HepG2 (cell line): ENCODE results near the gene MBTPS1. TPM values are rescaled to one million over a fixed set of nuclear protein-coding genes. Genes with fewer than 3 reads are reported as not detected.

Experiments used
- ATAC-seq: fragments of 200-7000 bp; cut with Tn5 transposase; 3 replicates; pipeline ENCODE4 v1.9.1; 2020; ENCODE audit warnings: mild to moderate bottlenecking, moderate library complexity
- BruUV-seq: library from RNA; stranded (reverse); fragments of 400-500 nt; replicated peaks from 2 replicates; lab custom pipeline; 2021; lab: Mats Ljungman, UMichigan
- CTCF ChIA-PET: fragments of 300-600 bp; formaldehyde crosslinking; extraction: SDS; loops from one replicate; lab custom pipeline; 2021; ENCODE audit warnings: low total read pairs, inconsistent platforms, low intra/inter-chr PET ratio; lab: Yijun Ruan, JAX
- POLR2A ChIA-PET: fragments of 350-600 bp; sonication (Branson Sonifier 250); formaldehyde crosslinking; loops from one replicate; lab custom pipeline; 2020; ENCODE audit warnings: antibody characterized with exemption, inconsistent platforms; lab: Yijun Ruan, JAX
- DNase-seq: peaks from one replicate; pipeline ENCODE4 v3.0.0-alpha.2; 2015; ENCODE audit warnings: low spot score
- FAIRE-seq: peaks from 3 replicates; lab custom pipeline; 2011; peaks lifted over from hg19 to GRCh38; lab: Jason Lieb, UNC
- H2AFZ ChIP-seq: one replicate; pipeline ENCODE4 v1.6.1; 2011; ENCODE audit warnings: low read length, inconsistent platforms
- H3K27ac ChIP-seq: fragments of 300-600 bp; 3 replicates; pipeline ENCODE4 v1.8.0; 2011; ENCODE audit warnings: mixed run types, mild to moderate bottlenecking, mixed read lengths, low read length, inconsistent platforms; ENCODE audit not compliant: insufficient read depth; ENCODE audit errors: extremely low read length
- H3K27me3 ChIP-seq, 2 experiments: fragments of 200-600 bp in 1 of 2; 2 replicates in 1 of 2; 3 replicates in 1 of 2; pipeline versions ENCODE4 v1.6.0 to v1.8.0; 2011; ENCODE audit warnings: low read length in 2 of 2, mild to moderate bottlenecking in 2 of 2, moderate library complexity in 2 of 2, inconsistent platforms in 1 of 2; ENCODE audit not compliant: insufficient read depth in 2 of 2, control insufficient read depth in 1 of 2
- H3K36me3 ChIP-seq, 2 experiments: fragments of 200-600 bp in 1 of 2; replicated peaks in 1 of 2; 2 replicates in 1 of 2; 3 replicates in 1 of 2; pipeline versions ENCODE4 v1.5.1 to v1.8.0; 2011; ENCODE audit warnings: low read length in 2 of 2, inconsistent platforms in 1 of 2; ENCODE audit not compliant: insufficient read depth in 2 of 2, control insufficient read depth in 1 of 2
- H3K4me1 ChIP-seq: 2 replicates; pipeline ENCODE4 v1.5.1; 2012; ENCODE audit warnings: low read length, inconsistent platforms; ENCODE audit not compliant: insufficient read depth
- H3K4me2 ChIP-seq: 2 replicates; pipeline ENCODE4 v1.6.0; 2011; ENCODE audit warnings: low read depth, low read length, inconsistent platforms
- H3K4me3 ChIP-seq, 3 experiments: fragments of 200-600 bp in 1 of 3; sonication (generic), shearing (Covaris generic) in 1 of 3; replicated peaks in 1 of 3; 2 replicates each; pipeline ENCODE4 v1.5.1; 2011 to 2016; ENCODE audit warnings: low read length in 3 of 3, inconsistent platforms in 2 of 3, low read depth in 2 of 3, mild to moderate bottlenecking in 2 of 3, control low read depth in 1 of 3, mixed read lengths in 1 of 3; ENCODE audit not compliant: insufficient read depth in 1 of 3
- H3K79me2 ChIP-seq: one replicate; pipeline ENCODE4 v1.6.1; 2011; ENCODE audit warnings: low read length, inconsistent platforms; ENCODE audit not compliant: insufficient read depth
- H3K9ac ChIP-seq: 2 replicates; pipeline ENCODE4 v1.6.0; 2011; ENCODE audit warnings: mild to moderate bottlenecking, low read depth, low read length, inconsistent platforms; ENCODE audit not compliant: insufficient read depth
- H3K9me3 ChIP-seq: 2 replicates; pipeline ENCODE4 v1.5.1; 2012; ENCODE audit warnings: mild to moderate bottlenecking, low read length
- H4K20me1 ChIP-seq: 2 replicates; pipeline ENCODE4 v1.6.0; 2011; ENCODE audit warnings: inconsistent platforms, mild to moderate bottlenecking, low read length, moderate library complexity; ENCODE audit not compliant: insufficient read depth
- AGO2 ChIP-seq: fragments of 200-400 bp; formaldehyde crosslinking; optimal IDR thresholded peaks from 2 replicates; pipeline ENCODE3; 2017; ENCODE audit warnings: mild to moderate bottlenecking, low read depth, low read length, moderate library complexity
- RBM22 ChIP-seq: fragments of 200-400 bp; formaldehyde crosslinking; optimal IDR thresholded peaks from 2 replicates; pipeline ENCODE3; 2017; ENCODE audit warnings: mild to moderate bottlenecking, low read length, moderate library complexity
- RCOR2 ChIP-seq: IDR thresholded peaks from 2 replicates; pipeline ENCODE4 v1.6.1; 2016; ENCODE audit warnings: missing biosample characterization, missing genetic modification reagents
- WGBS: methylation state at CpG from one replicate; pipeline ENCODE4 v1.1.6; 2017; ENCODE audit warnings: low lambda C conversion rate; 5-methylcytosine and 5-hydroxymethylcytosine counted together
- in situ Hi-C: cut with HindIII; loops from 2 replicates; pipeline ENCODE4 v1.10.0; 2017; ENCODE audit warnings: low pct_unique_long_range_greater_than_20kb; ENCODE audit not compliant: extremely low pct_ligation_motif_present
- intact Hi-C: fragments of 100-400 bp; cut with micrococcal nuclease; formaldehyde crosslinking; loops from one replicate; pipeline ENCODE4 v1.10.0; 2022; ENCODE audit not compliant: unreplicated experiment
- polyA plus RNA-seq, 8 experiments: library from polyadenylated mRNA; depleted of rRNA in 3 of 8; stranded (reverse) in 7 of 8; unstranded in 1 of 8; fragments of >200 nt; fragmentation: Illumina TruSeq in 4 of 8; extraction: Trizol in 4 of 8; gene quantifications; 2 replicates each; pipeline versions ENCODE4 v1.2.1 to v1.2.3, GENCODE V29; 2011 to 2016; ENCODE audit warnings: low read depth in 4 of 8, missing spikeins in 1 of 8, mixed read lengths in 1 of 8; ENCODE audit not compliant: insufficient read depth in 1 of 8
- total RNA-seq, 5 experiments: library from RNA; depleted of rRNA; stranded (reverse); fragments of >200 nt; fragmentation: Illumina TruSeq; extraction: Trizol; gene quantifications; 2 replicates each; pipeline ENCODE4 v1.2.3, GENCODE V29; 2016; ENCODE audit warnings: low read depth in 1 of 5
- TF ChIP-seq, protein P1 (sequence below): sonication (generic); formaldehyde crosslinking; IDR thresholded peaks from 2 replicates; pipeline ENCODE4 v1.5.0; 2020; ENCODE audit warnings: mild to moderate bottlenecking, missing genetic modification reagents

Gene MBTPS1
- total and polyA plus RNA-seq, 2 of the 13 experiments (the other 11 are each of a cell fraction or from before 2014, with no cell fraction given): 56.7 to 91.3 TPM

DNA sequence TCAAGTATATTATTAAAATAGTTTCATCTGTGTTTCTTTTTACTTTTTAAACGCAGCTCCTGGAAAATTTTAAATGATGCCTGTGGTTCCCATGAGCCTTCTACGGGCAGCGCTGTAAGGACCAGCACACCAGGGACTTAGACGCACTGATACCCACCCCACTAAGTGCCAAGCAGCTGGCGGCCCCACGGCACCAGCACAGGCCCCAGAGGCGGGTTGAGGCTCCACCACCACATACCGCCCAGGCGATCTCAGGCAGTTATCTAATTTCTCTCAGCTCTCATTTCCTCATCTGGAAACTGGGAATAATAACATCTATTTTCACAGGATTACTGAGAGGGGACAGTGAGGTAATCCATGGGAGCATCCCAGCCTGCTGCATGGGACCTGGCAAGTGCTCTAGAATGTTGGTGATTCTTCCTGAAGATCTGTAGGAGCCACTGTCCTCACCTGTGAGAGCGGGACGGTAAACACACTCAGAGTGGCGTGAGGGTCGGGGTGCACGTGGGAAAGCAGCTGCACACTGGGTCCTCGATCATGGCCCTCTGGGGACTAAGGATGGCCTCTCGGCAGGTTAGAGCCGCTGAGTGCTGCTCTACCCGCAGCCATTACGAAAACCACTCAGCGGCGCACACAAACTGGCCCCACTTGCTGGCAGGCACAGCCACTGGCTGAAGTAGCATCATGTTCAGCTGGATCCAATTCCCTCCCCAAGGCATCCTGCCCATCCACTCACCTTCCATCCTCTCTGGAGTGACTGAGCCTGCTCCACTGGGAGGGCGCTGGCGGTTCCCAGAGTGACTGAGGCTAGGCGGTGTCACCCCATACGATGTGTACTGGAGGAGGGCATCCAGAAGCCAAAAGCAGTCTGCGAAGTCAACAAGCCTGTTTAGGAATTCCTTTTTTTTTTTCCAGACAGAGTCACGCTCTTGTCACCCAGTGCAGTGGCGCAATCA, 56.5 kb downstream of the MBTPS1 start:
- DNase-seq (no peak), ATAC-seq (no peak)
- H3K27me3 ChIP-seq: no peaks in the 10 kb centered on the region
- H3K36me3 ChIP-seq: peaks cover 46 to 93% of the 10 kb centered on the region in 2 experiments
- POLR2A ChIA-PET: no interaction called here
- BruUV-seq: no TSS peak
- no peak overlapping the region for H3K27ac ChIP-seq
- no peaks in the 10 kb centered on the region for H3K79me2 ChIP-seq
- H3K4me2 ChIP-seq: no peak overlapping the region
- no peaks in the 10 kb centered on the region for H3K9me3 ChIP-seq
- intact Hi-C loops: no loop called here
- no peak overlapping the region for H3K4me3 ChIP-seq
- WGBS: 97% methylated on average over 28 of the region's 28 CpGs
- peak; percentile 56 for TF ChIP-seq AGO2
- TF ChIP-seq, protein P1, sequence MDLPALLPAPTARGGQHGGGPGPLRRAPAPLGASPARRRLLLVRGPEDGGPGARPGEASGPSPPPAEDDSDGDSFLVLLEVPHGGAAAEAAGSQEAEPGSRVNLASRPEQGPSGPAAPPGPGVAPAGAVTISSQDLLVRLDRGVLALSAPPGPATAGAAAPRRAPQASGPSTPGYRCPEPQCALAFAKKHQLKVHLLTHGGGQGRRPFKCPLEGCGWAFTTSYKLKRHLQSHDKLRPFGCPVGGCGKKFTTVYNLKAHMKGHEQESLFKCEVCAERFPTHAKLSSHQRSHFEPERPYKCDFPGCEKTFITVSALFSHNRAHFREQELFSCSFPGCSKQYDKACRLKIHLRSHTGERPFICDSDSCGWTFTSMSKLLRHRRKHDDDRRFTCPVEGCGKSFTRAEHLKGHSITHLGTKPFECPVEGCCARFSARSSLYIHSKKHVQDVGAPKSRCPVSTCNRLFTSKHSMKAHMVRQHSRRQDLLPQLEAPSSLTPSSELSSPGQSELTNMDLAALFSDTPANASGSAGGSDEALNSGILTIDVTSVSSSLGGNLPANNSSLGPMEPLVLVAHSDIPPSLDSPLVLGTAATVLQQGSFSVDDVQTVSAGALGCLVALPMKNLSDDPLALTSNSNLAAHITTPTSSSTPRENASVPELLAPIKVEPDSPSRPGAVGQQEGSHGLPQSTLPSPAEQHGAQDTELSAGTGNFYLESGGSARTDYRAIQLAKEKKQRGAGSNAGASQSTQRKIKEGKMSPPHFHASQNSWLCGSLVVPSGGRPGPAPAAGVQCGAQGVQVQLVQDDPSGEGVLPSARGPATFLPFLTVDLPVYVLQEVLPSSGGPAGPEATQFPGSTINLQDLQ (CRISPR knock-in tag): no peak
- TF ChIP-seq, all 625 proteins: peak for 1
- H2AFZ ChIP-seq: no peak overlapping the region
- in situ Hi-C loops: no loop called here
- no peak overlapping the region for H3K9ac ChIP-seq
- no peak for FAIRE-seq
- peaks cover 4% of the 10 kb centered on the region; the same call in 1 of the 2 replicates for H4K20me1 ChIP-seq
- CTCF ChIA-PET: no interaction called here
- H3K4me1 ChIP-seq: no peaks in the 10 kb centered on the region

DNA sequence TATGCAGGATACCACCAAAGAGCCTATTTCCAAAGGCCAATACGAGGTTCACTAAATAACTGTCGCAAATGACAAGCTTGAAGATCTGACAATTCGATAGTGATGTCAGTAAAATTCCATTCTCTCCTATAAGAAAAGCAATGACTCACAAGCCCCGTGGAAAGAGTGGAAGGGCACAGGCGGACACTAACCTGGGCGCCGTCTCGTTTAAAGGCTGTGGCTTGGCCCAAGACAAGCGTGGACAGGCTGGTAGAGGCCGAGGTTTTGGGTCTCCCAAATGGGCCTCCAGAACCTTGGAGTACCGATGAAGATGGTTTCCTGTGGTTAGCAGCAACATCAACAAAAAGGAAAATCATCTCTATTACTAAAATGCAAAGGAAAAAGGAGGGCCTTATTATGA, 57.6 kb downstream of the MBTPS1 start:
- Histone ChIP-seq H3K4me3 (no peak overlapping the region), H3K9me3 (no peaks in the 10 kb centered on the region), H3K79me2 (no peaks in the 10 kb centered on the region), H3K27ac (no peak overlapping the region), H3K4me1 (no peaks in the 10 kb centered on the region), H3K36me3 (peaks cover 56 to 94% of the 10 kb centered on the region in 2 experiments), H2AFZ (no peak overlapping the region), H3K9ac (no peak overlapping the region), H3K4me2 (no peak overlapping the region), H4K20me1 (peaks cover 4% of the 10 kb centered on the region; the same call in 1 of the 2 replicates), H3K27me3 (no peaks in the 10 kb centered on the region)
- ChIA-PET POLR2A (no interaction called here), CTCF (no interaction called here)
- in situ Hi-C loops (no loop called here), intact Hi-C loops (no loop called here)
- no peak for ATAC-seq
- DNase-seq: no peak
- FAIRE-seq: no peak
- WGBS: 95% methylated on average over 11 of the region's 11 CpGs
- TF ChIP-seq RCOR2 (CRISPR knock-in tag): no peak
- peak; percentile 17 for TF ChIP-seq RBM22
- BruUV-seq: no TSS peak
